ENCODE data around the gene GGTLC1. TPM values are rescaled to one million over a fixed set of nuclear protein-coding genes. Genes with fewer than 3 reads are reported as not detected.

GGTLC1 gene
- polyA plus RNA-seq, 3 donors from 2014 or later, result not detected

Other genes with a start within 250 kb of the GGTLC1 start
- gene CST1, start 237.8 kb downstream of the GGTLC1 start, polyA plus RNA-seq, result not detected
- not detected for gene CST2, start 162.1 kb downstream of the GGTLC1 start, polyA plus RNA-seq
- gene CST5, start 109.0 kb downstream of the GGTLC1 start, polyA plus RNA-seq, result not detected